ENCODE results near the gene PACS2.

PACS2 gene

GRCh38 chr14:105369653-105370040 is 55.1 kb downstream of the PACS2 start (continued):
- TF ChIP-seq PATZ1 (CRISPR knock-in tag; IDR thresholded peaks at IDR 0.05; ENCODE audit: borderline replicate concordance), result no peak

- no peak for ATAC-seq
- no peak for TF ChIP-seq ZC3H10 (CRISPR knock-in tag; IDR thresholded peaks at IDR 0.05)
- no peak for TF ChIP-seq PATZ1 (CRISPR knock-in tag; IDR thresholded peaks at IDR 0.05; ENCODE audit: borderline replicate concordance)
- TF ChIP-seq CSRNP3 (CRISPR knock-in tag; IDR thresholded peaks at IDR 0.05), result no peak
- TF ChIP-seq GLIS3 (CRISPR knock-in tag; IDR thresholded peaks at IDR 0.05), result no peak
These were observed 59.8 kb downstream of the PACS2 start for GRCh38 chr14:105374389-105374788.

DNA sequence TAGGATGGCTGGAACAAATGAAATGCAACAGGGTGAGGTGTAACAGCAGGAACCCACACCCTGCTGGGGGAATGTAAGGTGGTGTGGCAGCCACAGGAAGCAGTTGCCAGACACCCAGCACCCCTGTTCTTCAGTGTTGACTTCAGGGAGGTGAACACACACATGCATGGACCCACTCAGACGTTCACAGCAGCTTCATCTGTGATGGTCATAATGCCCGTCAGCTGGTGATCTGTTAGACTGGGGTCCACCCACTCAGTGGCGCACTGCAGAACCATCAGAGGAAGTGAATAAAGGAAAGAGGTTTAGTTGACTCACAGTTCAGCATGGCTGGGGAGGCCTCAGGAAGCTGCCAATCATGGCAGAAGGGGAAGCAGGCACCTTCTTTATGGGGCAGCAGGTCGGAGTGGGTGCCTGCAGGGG is 61.1 kb downstream of the PACS2 start:
- no peak for ATAC-seq
- TF ChIP-seq RARB (CRISPR knock-in tag; IDR thresholded peaks at IDR 0.05) (no peak), TCF4 (CRISPR knock-in tag; IDR thresholded peaks at IDR 0.05; ENCODE audit: borderline replicate concordance) (no peak), CREB5 (CRISPR knock-in tag; IDR thresholded peaks at IDR 0.05; ENCODE audit: low read depth) (no peak), ZNF8 (CRISPR knock-in tag; IDR thresholded peaks at IDR 0.05) (no peak), PPARA (CRISPR knock-in tag; IDR thresholded peaks at IDR 0.05; ENCODE audit: borderline replicate concordance) (no peak), ESRRG (CRISPR knock-in tag; IDR thresholded peaks at IDR 0.05) (no peak), ARNTL (CRISPR knock-in tag; IDR thresholded peaks at IDR 0.05; ENCODE audit: borderline replicate concordance, low read depth) (no peak), ZNF565 (CRISPR knock-in tag; conservative IDR thresholded peaks at IDR 0.05; ENCODE audit: low read depth) (no peak), ZNF70 (CRISPR knock-in tag; IDR thresholded peaks at IDR 0.05) (no peak), BACH2 (CRISPR knock-in tag; IDR thresholded peaks at IDR 0.05; ENCODE audit: borderline replicate concordance) (no peak), CSRNP3 (CRISPR knock-in tag; IDR thresholded peaks at IDR 0.05) (no peak), SNAI2 (CRISPR knock-in tag; IDR thresholded peaks at IDR 0.05) (no peak), OSR1 (CRISPR knock-in tag; IDR thresholded peaks at IDR 0.05) (no peak), GLIS3 (CRISPR knock-in tag; IDR thresholded peaks at IDR 0.05) (no peak), PATZ1 (CRISPR knock-in tag; IDR thresholded peaks at IDR 0.05; ENCODE audit: borderline replicate concordance) (no peak), ZFP30 (CRISPR knock-in tag; IDR thresholded peaks at IDR 0.05) (no peak), ISL1 (CRISPR knock-in tag; IDR thresholded peaks at IDR 0.05) (no peak)
- TF ChIP-seq, protein P1, sequence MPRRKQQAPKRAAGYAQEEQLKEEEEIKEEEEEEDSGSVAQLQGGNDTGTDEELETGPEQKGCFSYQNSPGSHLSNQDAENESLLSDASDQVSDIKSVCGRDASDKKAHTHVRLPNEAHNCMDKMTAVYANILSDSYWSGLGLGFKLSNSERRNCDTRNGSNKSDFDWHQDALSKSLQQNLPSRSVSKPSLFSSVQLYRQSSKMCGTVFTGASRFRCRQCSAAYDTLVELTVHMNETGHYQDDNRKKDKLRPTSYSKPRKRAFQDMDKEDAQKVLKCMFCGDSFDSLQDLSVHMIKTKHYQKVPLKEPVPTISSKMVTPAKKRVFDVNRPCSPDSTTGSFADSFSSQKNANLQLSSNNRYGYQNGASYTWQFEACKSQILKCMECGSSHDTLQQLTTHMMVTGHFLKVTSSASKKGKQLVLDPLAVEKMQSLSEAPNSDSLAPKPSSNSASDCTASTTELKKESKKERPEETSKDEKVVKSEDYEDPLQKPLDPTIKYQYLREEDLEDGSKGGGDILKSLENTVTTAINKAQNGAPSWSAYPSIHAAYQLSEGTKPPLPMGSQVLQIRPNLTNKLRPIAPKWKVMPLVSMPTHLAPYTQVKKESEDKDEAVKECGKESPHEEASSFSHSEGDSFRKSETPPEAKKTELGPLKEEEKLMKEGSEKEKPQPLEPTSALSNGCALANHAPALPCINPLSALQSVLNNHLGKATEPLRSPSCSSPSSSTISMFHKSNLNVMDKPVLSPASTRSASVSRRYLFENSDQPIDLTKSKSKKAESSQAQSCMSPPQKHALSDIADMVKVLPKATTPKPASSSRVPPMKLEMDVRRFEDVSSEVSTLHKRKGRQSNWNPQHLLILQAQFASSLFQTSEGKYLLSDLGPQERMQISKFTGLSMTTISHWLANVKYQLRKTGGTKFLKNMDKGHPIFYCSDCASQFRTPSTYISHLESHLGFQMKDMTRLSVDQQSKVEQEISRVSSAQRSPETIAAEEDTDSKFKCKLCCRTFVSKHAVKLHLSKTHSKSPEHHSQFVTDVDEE (CRISPR knock-in tag; IDR thresholded peaks at IDR 0.05), result no peak
